SK-N-SH (cell line): ENCODE measurements around the gene APC. TPM values are rescaled to one million over a fixed set of nuclear protein-coding genes. Genes with fewer than 3 reads are reported as not detected.

Experiments used
- ELF1 ChIP-seq: IDR thresholded peaks from 2 replicates; pipeline ENCODE4 v1.4.0; 2012
- EZH2phosphoT487 ChIP-seq: fragments of 200-600 bp; sonication (generic); IDR thresholded peaks from 2 replicates; pipeline ENCODE4 v1.6.1; 2017; ENCODE audit warnings: low read depth, mixed run types, mild to moderate bottlenecking, antibody characterized with exemption, moderate library complexity, borderline replicate concordance
- FOSL2 ChIP-seq: IDR thresholded peaks from 2 replicates; pipeline ENCODE4 v1.4.0; 2012; ENCODE audit warnings: low read depth, mild to moderate bottlenecking, moderate library complexity, borderline replicate concordance
- NRF1 ChIP-seq: IDR thresholded peaks from 2 replicates; pipeline ENCODE4 v1.6.1; 2012; ENCODE audit warnings: low read depth, mild to moderate bottlenecking, low read length
- RAD21 ChIP-seq: IDR thresholded peaks from 2 replicates; pipeline ENCODE4 v1.6.1; 2012; ENCODE audit warnings: mild to moderate bottlenecking, low read length
- RCOR1 ChIP-seq: fragments of 150-350 bp; IDR thresholded peaks from 2 replicates; pipeline ENCODE4 v1.6.1; 2017; ENCODE audit warnings: antibody characterized with exemption, low read length
- RFX5 ChIP-seq: IDR thresholded peaks from 2 replicates; pipeline ENCODE4 v1.6.1; 2012; ENCODE audit warnings: mild to moderate bottlenecking, improper control_type of control experiment, low read length
- RXRA ChIP-seq: IDR thresholded peaks from 2 replicates; pipeline ENCODE4 v1.4.0; 2012; ENCODE audit warnings: low read depth, mild to moderate bottlenecking, borderline replicate concordance
- SIN3A ChIP-seq: IDR thresholded peaks from 2 replicates; pipeline ENCODE4 v1.6.1; 2012; ENCODE audit warnings: low read depth, mild to moderate bottlenecking, low read length, moderate library complexity, borderline replicate concordance
- SMC3 ChIP-seq: IDR thresholded peaks from 2 replicates; pipeline ENCODE4 v1.6.1; 2012; ENCODE audit warnings: low read depth, low read length, improper control_type of control experiment
- TAF1 ChIP-seq: IDR thresholded peaks from 2 replicates; pipeline ENCODE4 v1.6.1; 2012; ENCODE audit warnings: low read depth, mild to moderate bottlenecking, low read length, moderate library complexity, borderline replicate concordance
- TCF12 ChIP-seq: IDR thresholded peaks from 2 replicates; pipeline ENCODE4 v1.4.0; 2012
- YY1 ChIP-seq: IDR thresholded peaks from 2 replicates; pipeline ENCODE4 v1.4.0; 2012; ENCODE audit warnings: low read depth, mild to moderate bottlenecking
- polyA plus RNA-seq, 3 experiments: library from polyadenylated mRNA; depleted of rRNA; stranded (reverse); fragments of >200 nt; gene quantifications; 2 replicates each; pipeline ENCODE4 v1.2.3, GENCODE V29; 2012
- TF ChIP-seq, protein P1 (sequence below): IDR thresholded peaks from 2 replicates; pipeline ENCODE4 v1.4.0; 2012; ENCODE audit warnings: low read depth, borderline replicate concordance
- TF ChIP-seq, protein P2 (sequence below): IDR thresholded peaks from 2 replicates; pipeline ENCODE4; 2012
- TF ChIP-seq, protein P3 (sequence below): fragments of 150-350 bp; IDR thresholded peaks from 2 replicates; pipeline ENCODE4 v1.6.1; 2016; ENCODE audit warnings: mild to moderate bottlenecking, low read depth, low read length
- TF ChIP-seq, protein P4 (sequence below): fragments of 150-350 bp; IDR thresholded peaks from 2 replicates; pipeline ENCODE4 v1.6.1; 2017; ENCODE audit warnings: antibody characterized with exemption, low read length, low read depth, borderline replicate concordance

APC gene
- polyA plus RNA-seq, 1 of the 3 experiments (the other 2 are of a cell fraction): 5.1 TPM

DNA sequence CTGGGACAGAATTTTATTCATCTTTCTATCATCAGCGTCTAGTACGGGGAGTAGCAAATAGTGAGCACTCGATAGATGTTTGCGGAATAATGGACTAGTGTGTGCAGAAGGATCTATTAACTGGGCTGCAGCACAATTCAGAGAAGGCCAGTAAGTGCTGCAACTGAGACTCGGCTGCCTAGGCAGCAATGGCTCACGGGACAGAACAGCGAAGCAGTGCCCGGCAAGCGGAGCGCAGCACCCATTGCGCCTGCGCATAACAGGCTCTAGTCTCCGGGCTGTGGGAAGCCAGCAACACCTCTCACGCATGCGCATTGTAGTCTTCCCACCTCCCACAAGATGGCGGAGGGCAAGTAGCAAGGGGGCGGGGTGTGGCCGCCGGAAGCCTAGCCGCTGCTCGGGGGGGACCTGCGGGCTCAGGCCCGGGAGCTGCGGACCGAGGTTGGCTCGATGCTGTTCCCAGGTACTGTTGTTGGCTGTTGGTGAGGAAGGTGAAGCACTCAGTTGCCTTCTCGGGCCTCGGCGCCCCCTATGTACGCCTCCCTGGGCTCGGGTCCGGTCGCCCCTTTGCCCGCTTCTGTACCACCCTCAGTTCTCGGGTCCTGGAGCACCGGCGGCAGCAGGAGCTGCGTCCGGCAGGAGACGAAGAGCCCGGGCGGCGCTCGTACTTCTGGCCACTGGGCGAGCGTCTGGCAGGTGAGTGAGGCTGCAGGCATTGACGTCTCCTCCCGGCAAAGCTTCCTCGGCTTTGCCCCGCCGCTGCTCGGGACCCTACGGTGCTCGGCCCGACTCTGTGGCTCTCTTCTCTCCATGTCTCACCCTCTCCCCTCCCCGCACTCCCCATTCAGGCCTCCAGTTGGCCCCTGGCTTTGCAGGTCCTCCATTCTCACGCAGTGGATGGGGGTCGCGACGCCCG, 30.2 kb upstream of the APC start (continued):
- TF ChIP-seq, protein P1, sequence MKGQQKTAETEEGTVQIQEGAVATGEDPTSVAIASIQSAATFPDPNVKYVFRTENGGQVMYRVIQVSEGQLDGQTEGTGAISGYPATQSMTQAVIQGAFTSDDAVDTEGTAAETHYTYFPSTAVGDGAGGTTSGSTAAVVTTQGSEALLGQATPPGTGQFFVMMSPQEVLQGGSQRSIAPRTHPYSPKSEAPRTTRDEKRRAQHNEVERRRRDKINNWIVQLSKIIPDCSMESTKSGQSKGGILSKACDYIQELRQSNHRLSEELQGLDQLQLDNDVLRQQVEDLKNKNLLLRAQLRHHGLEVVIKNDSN: no peak
- TF ChIP-seq EZH2phosphoT487: no peak
- TF ChIP-seq, protein P2, sequence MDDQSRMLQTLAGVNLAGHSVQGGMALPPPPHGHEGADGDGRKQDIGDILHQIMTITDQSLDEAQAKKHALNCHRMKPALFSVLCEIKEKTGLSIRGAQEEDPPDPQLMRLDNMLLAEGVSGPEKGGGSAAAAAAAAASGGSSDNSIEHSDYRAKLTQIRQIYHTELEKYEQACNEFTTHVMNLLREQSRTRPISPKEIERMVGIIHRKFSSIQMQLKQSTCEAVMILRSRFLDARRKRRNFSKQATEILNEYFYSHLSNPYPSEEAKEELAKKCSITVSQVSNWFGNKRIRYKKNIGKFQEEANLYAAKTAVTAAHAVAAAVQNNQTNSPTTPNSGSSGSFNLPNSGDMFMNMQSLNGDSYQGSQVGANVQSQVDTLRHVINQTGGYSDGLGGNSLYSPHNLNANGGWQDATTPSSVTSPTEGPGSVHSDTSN: no peak; the same call in 1 of the 2 replicates
- TF ChIP-seq TAF1: peak; percentile 90
- no peak for TF ChIP-seq TCF12
- TF ChIP-seq FOSL2: no peak
- TF ChIP-seq NRF1: peak; percentile 98
- TF ChIP-seq, protein P3, sequence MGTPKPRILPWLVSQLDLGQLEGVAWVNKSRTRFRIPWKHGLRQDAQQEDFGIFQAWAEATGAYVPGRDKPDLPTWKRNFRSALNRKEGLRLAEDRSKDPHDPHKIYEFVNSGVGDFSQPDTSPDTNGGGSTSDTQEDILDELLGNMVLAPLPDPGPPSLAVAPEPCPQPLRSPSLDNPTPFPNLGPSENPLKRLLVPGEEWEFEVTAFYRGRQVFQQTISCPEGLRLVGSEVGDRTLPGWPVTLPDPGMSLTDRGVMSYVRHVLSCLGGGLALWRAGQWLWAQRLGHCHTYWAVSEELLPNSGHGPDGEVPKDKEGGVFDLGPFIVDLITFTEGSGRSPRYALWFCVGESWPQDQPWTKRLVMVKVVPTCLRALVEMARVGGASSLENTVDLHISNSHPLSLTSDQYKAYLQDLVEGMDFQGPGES: no peak
- TF ChIP-seq RCOR1: no peak
- no peak; the same call in 1 of the 2 replicates for TF ChIP-seq SMC3
- TF ChIP-seq, protein P4, sequence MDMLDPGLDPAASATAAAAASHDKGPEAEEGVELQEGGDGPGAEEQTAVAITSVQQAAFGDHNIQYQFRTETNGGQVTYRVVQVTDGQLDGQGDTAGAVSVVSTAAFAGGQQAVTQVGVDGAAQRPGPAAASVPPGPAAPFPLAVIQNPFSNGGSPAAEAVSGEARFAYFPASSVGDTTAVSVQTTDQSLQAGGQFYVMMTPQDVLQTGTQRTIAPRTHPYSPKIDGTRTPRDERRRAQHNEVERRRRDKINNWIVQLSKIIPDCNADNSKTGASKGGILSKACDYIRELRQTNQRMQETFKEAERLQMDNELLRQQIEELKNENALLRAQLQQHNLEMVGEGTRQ: no peak
- TF ChIP-seq RAD21: no peak
- no peak for TF ChIP-seq RXRA
- TF ChIP-seq RFX5: 0 out of 2 replicates have a peak, but pooled peaks have one; percentile 22
- TF ChIP-seq YY1: peak; percentile 93
- TF ChIP-seq SIN3A: no peak
- TF ChIP-seq ELF1: no peak
